A673 (cell line): ENCODE results near the gene ARHGAP18. TPM values are rescaled to one million over a fixed set of nuclear protein-coding genes. Genes with fewer than 3 reads are reported as not detected.

ENCODE experiments used
- BruUV-seq: library from RNA; stranded (reverse); fragments of 400-500 nt; replicated peaks from 2 replicates; lab custom pipeline; 2021; lab: Mats Ljungman, UMichigan
- CTCF ChIA-PET: fragments of 300-600 bp; sonication (Branson Sonifier 250); formaldehyde crosslinking; loops from one replicate; lab custom pipeline; 2022; ENCODE audit warnings: antibody characterized with exemption; lab: Charles Lee
- POLR2A ChIA-PET: fragments of 300-600 bp; sonication (Branson Sonifier 250); formaldehyde crosslinking; loops from one replicate; lab custom pipeline; 2022; ENCODE audit warnings: antibody characterized with exemption; ENCODE audit not compliant: low non-redundant PET; lab: Charles Lee
- DNase-seq: peaks from one replicate; pipeline ENCODE4 v3.0.0-alpha.2; 2015; ENCODE audit warnings: low spot score
- H3K27ac ChIP-seq: fragments of 200-600 bp; sonication (generic); 2 replicates; pipeline ENCODE4 v1.5.1; 2016; ENCODE audit warnings: mixed run types, low read depth, mild to moderate bottlenecking, mixed read lengths, antibody characterized with exemption, low read length; ENCODE audit not compliant: poor library complexity, severe bottlenecking
- H3K27me3 ChIP-seq: fragments of 200-600 bp; sonication (generic); replicated peaks from 2 replicates; pipeline ENCODE4 v1.6.1; 2017; ENCODE audit warnings: mixed run types, low read depth, mild to moderate bottlenecking, mixed read lengths, antibody characterized with exemption, low read length; ENCODE audit not compliant: insufficient read depth, poor library complexity
- H3K36me3 ChIP-seq: fragments of 200-600 bp; sonication (generic); 2 replicates; pipeline ENCODE4 v1.6.1; 2016; ENCODE audit warnings: mixed run types, mild to moderate bottlenecking, mixed read lengths, antibody characterized with exemption, low read length; ENCODE audit not compliant: insufficient read depth, poor library complexity, severe bottlenecking
- H3K4me1 ChIP-seq: fragments of 200-600 bp; sonication (generic); 2 replicates; pipeline ENCODE4 v1.6.1; 2017; ENCODE audit warnings: mixed run types, mild to moderate bottlenecking, mixed read lengths, antibody characterized with exemption, low read length; ENCODE audit not compliant: insufficient read depth, poor library complexity, severe bottlenecking
- H3K4me3 ChIP-seq: fragments of 200-600 bp; sonication (generic); 2 replicates; pipeline ENCODE4 v1.5.1; 2016; ENCODE audit warnings: low read depth, mixed run types, mild to moderate bottlenecking, mixed read lengths, low read length; ENCODE audit not compliant: poor library complexity, severe bottlenecking
- H3K9me3 ChIP-seq: fragments of 200-600 bp; sonication (generic); 2 replicates; pipeline ENCODE4 v1.6.1; 2016; ENCODE audit warnings: mixed run types, low read depth, mild to moderate bottlenecking, mixed read lengths, antibody characterized with exemption, low read length; ENCODE audit not compliant: poor library complexity, severe bottlenecking
- CTCF ChIP-seq: fragments of 300-800, 200-600 bp; sonication (generic); conservative IDR thresholded peaks from 2 replicates; pipeline ENCODE4 v1.5.1; 2017; ENCODE audit warnings: low read depth, mild to moderate bottlenecking, antibody characterized with exemption, low read length, moderate library complexity, mixed read lengths
- EZH2 ChIP-seq: fragments of 200-600 bp; sonication (generic); IDR thresholded peaks from 2 replicates; pipeline ENCODE4 v1.6.1; 2017; ENCODE audit warnings: borderline replicate concordance, low read depth, mild to moderate bottlenecking, mixed read lengths, antibody characterized with exemption, low read length; ENCODE audit not compliant: poor library complexity, severe bottlenecking
- intact Hi-C: fragments of 100-400 bp; cut with micrococcal nuclease; formaldehyde crosslinking; loops from one replicate; pipeline ENCODE4 v1.10.0; 2022; ENCODE audit not compliant: unreplicated experiment
- total RNA-seq: library from RNA; stranded (reverse); gene quantifications from 2 replicates; pipeline ENCODE4 v1.2.3, GENCODE V29; 2021

Gene ARHGAP18
- total RNA-seq, 1 experiment from 2014 or later: 14.2 TPM

GRCh38 chr6:129596522-129596921, 113.5 kb downstream of the ARHGAP18 start:
- H3K9me3 ChIP-seq: no peaks in the 10 kb centered on the region
- no peak overlapping the region for H3K4me3 ChIP-seq
- H3K27me3 ChIP-seq: no peaks in the 10 kb centered on the region
- no peak overlapping the region for H3K27ac ChIP-seq
- ChIA-PET POLR2A (no interaction called here), CTCF (interaction anchor here (0.6 to 2.9 kb wide), 4 partner anchors 72 to 179 kb away, joined by 3 to 11 read pairs (median 4); no protein-coding TSS in a partner anchor)
- no peak for DNase-seq
- BruUV-seq: no TSS peak
- no peak for TF ChIP-seq CTCF
- TF ChIP-seq EZH2: no peak
- intact Hi-C loops: loop anchor here (5.0 kb wide), 2 partner anchors 291 to 341 kb away; no protein-coding TSS in a partner anchor
- H3K4me1 ChIP-seq: peaks cover 18% of the 10 kb centered on the region
- no peaks in the 10 kb centered on the region for H3K36me3 ChIP-seq

GRCh38 chr6:129593233-129593564, 116.8 kb downstream of the ARHGAP18 start:
- BruUV-seq: no TSS peak
- no peak for DNase-seq
- POLR2A ChIA-PET: no interaction called here
- Histone ChIP-seq H3K36me3 (no peaks in the 10 kb centered on the region), H3K27ac (no peak overlapping the region), H3K27me3 (no peaks in the 10 kb centered on the region), H3K4me3 (no peak overlapping the region), H3K4me1 (peaks cover 13% of the 10 kb centered on the region), H3K9me3 (no peaks in the 10 kb centered on the region)
- CTCF ChIA-PET: no interaction called here
- no peak for TF ChIP-seq EZH2
- TF ChIP-seq CTCF: no peak
- intact Hi-C loops: loop anchor here (5.0 kb wide), 1 partner anchor 91 kb away; no protein-coding TSS in a partner anchor

- Histone ChIP-seq H3K4me1 (peaks cover 13% of the 10 kb centered on the region), H3K36me3 (no peaks in the 10 kb centered on the region), H3K27ac (no peak overlapping the region), H3K9me3 (no peaks in the 10 kb centered on the region), H3K27me3 (no peaks in the 10 kb centered on the region), H3K4me3 (no peak overlapping the region)
- DNase-seq: no peak
- no peak for TF ChIP-seq EZH2
- no peak for TF ChIP-seq CTCF
- intact Hi-C loops: loop anchor here (5.0 kb wide), 1 partner anchor 90 kb away; no protein-coding TSS in a partner anchor
- CTCF ChIA-PET: no interaction called here
- POLR2A ChIA-PET: no interaction called here
- BruUV-seq: no TSS peak
Measured at GRCh38 chr6:129592516-129593232, 117.3 kb downstream of the ARHGAP18 start.
